Upper lobe of right lung (tissue), 1 donor: ENCODE data around the gene RBKS. TPM values are rescaled to one million over a fixed set of nuclear protein-coding genes. Genes with fewer than 3 reads are reported as not detected.
A peak's percentile ranks its signal among the peaks of the same experiment; 100 is the strongest.

Experiments
- ATAC-seq: fragments of 200-7000 bp; cut with Tn5 transposase; one replicate; pipeline ENCODE4 v1.9.1; 2020; ENCODE audit warnings: mild to moderate bottlenecking, moderate library complexity
- DNase-seq: peaks from one replicate; pipeline ENCODE4 v3.0.0-alpha.2; 2020
- H3K27ac ChIP-seq: fragments of 200-600 bp; one replicate; pipeline ENCODE4 v1.8.0; 2022
- H3K27me3 ChIP-seq: fragments of 200-600 bp; one replicate; pipeline ENCODE4 v1.8.0; 2022; ENCODE audit warnings: mild to moderate bottlenecking
- H3K36me3 ChIP-seq: fragments of 200-600 bp; one replicate; pipeline ENCODE4 v1.8.0; 2022
- H3K4me1 ChIP-seq: fragments of 200-600 bp; one replicate; pipeline ENCODE4 v1.8.0; 2022
- H3K4me3 ChIP-seq: fragments of 200-600 bp; one replicate; pipeline ENCODE4 v1.8.0; 2022; ENCODE audit warnings: mild to moderate bottlenecking
- H3K9me3 ChIP-seq: fragments of 200-600 bp; one replicate; pipeline ENCODE4 v1.8.0; 2022
- intact Hi-C: fragments of 100-400 bp; cut with DNase I; formaldehyde crosslinking; loops from one replicate; pipeline ENCODE4 v1.11.0; 2022
- total RNA-seq: library from RNA; stranded (reverse); fragmentation: NEBNext Ultra II Directional; extraction: Animal tissue kit (Norgen Biotek cat#: 25700); gene quantifications from one replicate; pipeline ENCODE4 v1.2.1, GENCODE V29; 2021
- TF ChIP-seq, protein P1 (sequence below): fragments of 200-600 bp; IDR thresholded peaks from one replicate; pipeline ENCODE4 v1.8.0; 2022; ENCODE audit warnings: antibody characterized with exemption
- donor health status: DM: no; HTN: yes; CAD: no; lungs with severe emphysema.

RBKS gene
- total RNA-seq, 1 donor from 2014 or later, result 1.9 TPM

DNA sequence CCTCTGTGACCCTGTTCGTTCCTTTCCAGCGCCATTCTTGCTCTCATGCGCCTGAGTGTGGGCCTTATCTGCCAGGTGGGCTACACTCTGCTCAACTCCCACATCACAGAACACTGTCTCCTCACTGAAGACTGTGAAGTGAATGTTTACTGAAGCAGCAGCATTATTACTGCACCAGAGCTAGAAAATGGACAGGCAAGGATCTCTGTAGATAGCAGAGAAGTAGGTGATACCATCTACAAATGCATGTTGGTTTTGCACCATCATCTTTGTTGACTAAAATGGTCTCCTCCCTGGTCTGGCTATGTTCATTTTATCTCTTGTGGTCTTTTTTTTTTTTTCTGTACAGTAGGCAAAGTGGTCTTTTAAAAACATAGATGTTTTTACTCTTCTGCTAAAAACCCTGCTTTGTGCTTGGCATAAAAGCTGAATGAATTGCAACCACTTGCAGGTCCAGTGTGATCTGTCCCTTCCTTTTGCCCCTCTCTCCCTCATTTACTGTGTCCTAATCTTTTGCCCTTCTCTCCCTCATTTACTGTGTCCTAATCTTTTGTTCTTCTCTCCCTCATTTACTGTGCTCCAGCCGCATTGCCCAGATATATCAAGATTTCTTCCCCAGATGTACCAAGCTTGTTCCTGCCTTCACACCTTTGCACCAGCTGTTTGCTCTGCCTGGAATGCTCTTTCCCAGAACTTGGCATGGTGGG lies 35.7 kb upstream of the RBKS start:
- Histone ChIP-seq H3K4me1 (peaks cover 2% of the 10 kb centered on the region), H3K4me3 (no peak overlapping the region), H3K27ac (no peak overlapping the region), H3K9me3 (no peaks in the 10 kb centered on the region), H3K36me3 (no peaks in the 10 kb centered on the region), H3K27me3 (no peaks in the 10 kb centered on the region)
- TF ChIP-seq, protein P1, sequence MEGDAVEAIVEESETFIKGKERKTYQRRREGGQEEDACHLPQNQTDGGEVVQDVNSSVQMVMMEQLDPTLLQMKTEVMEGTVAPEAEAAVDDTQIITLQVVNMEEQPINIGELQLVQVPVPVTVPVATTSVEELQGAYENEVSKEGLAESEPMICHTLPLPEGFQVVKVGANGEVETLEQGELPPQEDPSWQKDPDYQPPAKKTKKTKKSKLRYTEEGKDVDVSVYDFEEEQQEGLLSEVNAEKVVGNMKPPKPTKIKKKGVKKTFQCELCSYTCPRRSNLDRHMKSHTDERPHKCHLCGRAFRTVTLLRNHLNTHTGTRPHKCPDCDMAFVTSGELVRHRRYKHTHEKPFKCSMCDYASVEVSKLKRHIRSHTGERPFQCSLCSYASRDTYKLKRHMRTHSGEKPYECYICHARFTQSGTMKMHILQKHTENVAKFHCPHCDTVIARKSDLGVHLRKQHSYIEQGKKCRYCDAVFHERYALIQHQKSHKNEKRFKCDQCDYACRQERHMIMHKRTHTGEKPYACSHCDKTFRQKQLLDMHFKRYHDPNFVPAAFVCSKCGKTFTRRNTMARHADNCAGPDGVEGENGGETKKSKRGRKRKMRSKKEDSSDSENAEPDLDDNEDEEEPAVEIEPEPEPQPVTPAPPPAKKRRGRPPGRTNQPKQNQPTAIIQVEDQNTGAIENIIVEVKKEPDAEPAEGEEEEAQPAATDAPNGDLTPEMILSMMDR, result no peak
- intact Hi-C loops, result no loop called here
- DNase-seq, result no peak
- no peak for ATAC-seq

- DNase-seq, result no peak
- Histone ChIP-seq H3K27ac (no peak overlapping the region), H3K27me3 (no peaks in the 10 kb centered on the region), H3K4me1 (peaks cover 15% of the 10 kb centered on the region), H3K36me3 (no peaks in the 10 kb centered on the region), H3K9me3 (no peaks in the 10 kb centered on the region), H3K4me3 (no peak overlapping the region)
- TF ChIP-seq, protein P1, result no peak
- intact Hi-C loops, result no loop called here
- no peak for ATAC-seq
Measured at GRCh38 chr2:27922842-27923241, 32.7 kb upstream of the RBKS start.

DNA sequence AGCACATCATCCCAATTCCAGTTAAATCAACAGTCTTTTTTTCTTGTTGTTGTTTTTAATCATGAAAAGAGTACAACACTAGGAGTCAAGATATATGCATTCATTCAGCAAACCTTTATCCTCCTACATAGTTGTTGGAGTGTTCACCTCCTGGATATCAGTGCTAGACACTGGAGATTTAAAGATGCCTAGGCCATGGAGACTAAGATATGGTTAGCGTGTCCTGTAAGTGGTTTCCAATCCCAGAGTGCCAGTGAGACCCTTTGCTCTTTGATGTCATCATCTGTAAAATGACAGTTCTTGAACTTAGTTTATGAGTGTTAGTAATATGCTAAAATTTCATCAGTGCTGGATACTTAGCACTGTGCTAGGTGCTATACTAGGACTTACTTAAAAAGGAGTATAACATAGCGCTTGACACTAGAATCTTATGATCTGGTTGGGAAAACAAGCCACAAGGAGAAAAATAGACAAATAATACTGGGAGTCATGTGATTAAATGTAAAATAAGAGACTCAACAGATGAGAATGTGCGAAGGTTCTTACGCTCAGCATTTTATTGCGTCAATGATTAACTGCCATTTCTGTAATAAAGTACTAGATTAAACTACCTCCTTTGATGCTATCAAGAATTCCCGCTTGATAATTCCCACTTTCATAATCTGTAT lies 31.8 kb upstream of the RBKS start:
- Histone ChIP-seq H3K27ac (no peak overlapping the region), H3K27me3 (no peaks in the 10 kb centered on the region), H3K4me3 (no peak overlapping the region), H3K36me3 (no peaks in the 10 kb centered on the region), H3K4me1 (peaks cover 15% of the 10 kb centered on the region), H3K9me3 (no peaks in the 10 kb centered on the region)
- no peak for ATAC-seq
- no peak for DNase-seq
- TF ChIP-seq, protein P1, result no peak
- intact Hi-C loops, result no loop called here

- intact Hi-C loops, result no loop called here
- no peaks in the 10 kb centered on the region for H3K36me3 ChIP-seq
- TF ChIP-seq, protein P1, result no peak
- no peaks in the 10 kb centered on the region for H3K9me3 ChIP-seq
- no peak for ATAC-seq
- DNase-seq, result no peak
- H3K4me1 ChIP-seq, result peaks cover 15% of the 10 kb centered on the region
- no peaks in the 10 kb centered on the region for H3K27me3 ChIP-seq
- H3K27ac ChIP-seq, result peak overlapping the region; percentile 61
- H3K4me3 ChIP-seq, result no peak overlapping the region
Measured at GRCh38 chr2:27921424-27921823, 31.2 kb upstream of the RBKS start.

DNA sequence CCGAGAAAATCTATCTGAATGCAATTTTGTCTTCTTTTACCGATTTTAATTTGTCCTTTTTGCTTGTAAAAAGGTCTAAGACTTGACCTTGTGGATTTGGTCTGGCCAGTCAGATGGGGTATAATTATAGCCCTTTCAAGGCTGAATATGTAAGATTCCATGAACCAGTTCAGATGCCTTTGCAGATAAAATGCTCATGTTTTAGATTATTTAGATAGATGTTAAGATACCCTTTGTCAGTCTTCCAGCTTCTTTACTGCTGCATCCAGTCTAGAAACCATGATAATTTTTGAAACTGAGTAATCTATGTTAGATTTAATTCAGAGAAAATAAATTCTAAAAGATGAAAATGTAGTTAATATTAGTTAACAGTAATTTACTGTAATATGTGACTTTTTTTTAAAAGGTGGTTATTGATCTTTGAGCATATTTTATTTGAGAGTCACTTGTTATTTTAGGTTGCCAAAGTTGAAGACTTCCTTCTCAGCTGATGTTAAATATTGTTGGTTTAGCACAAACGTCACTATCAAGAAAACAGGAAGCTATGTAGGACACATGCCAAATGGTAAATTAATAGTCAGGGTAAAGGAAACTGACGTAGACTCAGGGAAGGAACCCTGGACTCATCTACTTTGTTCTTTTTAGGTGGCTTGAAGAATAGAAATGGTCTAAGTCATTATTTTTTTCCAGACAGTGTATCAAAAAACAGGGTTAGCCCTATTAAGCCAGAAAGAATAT lies 30.1 kb upstream of the RBKS start:
- intact Hi-C loops, result no loop called here
- Histone ChIP-seq H3K27ac (peak overlapping the region; percentile 61), H3K27me3 (no peaks in the 10 kb centered on the region), H3K4me3 (no peak overlapping the region), H3K4me1 (peaks cover 26% of the 10 kb centered on the region), H3K9me3 (no peaks in the 10 kb centered on the region), H3K36me3 (no peaks in the 10 kb centered on the region)
- DNase-seq (no peak), ATAC-seq (peak; percentile 86)
- TF ChIP-seq, protein P1, result no peak
